Measurements from ENCODE around the gene MYH13. TPM values are rescaled to one million over a fixed set of nuclear protein-coding genes. Genes with fewer than 3 reads are reported as not detected.

The MYH13 gene
- total and polyA plus RNA-seq, 2 experiments from 2014 or later, result 0.03 TPM; not detected in 1

DNA sequence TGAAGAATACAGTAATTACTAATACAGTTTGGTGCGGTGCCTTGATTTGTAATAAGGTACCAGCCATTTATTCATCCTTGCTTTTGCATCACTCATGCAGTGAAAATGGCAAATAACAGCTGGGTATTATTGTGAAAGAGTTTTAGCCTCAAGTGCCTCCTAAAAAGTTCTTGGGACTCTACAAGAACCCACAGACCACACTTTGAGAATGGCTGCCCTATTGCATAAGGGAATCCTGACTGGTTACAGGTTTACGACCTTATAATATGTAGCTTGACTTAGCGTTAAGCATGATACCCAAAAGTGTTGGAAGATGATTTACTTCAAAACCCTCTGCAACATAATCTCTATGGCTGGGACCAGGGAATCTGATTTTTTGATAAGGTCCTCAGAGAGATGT, 4.2 kb downstream of the MYH13 start:
- no peaks in the 10 kb centered on the region for H3F3A ChIP-seq (ENCODE audit: insufficient read depth)
- in situ Hi-C loops (cut with MboI), result no loop called here
- no peak for TF ChIP-seq EZH2 (IDR thresholded peaks at IDR 0.05; ENCODE audit: insufficient read depth, poor library complexity, severe bottlenecking)
- TF ChIP-seq EZH2phosphoT487 (IDR thresholded peaks at IDR 0.05; ENCODE audit: insufficient read depth, low read depth), result no peak
- no peak overlapping the region for H3K9ac ChIP-seq
- H3K4me2 ChIP-seq (ENCODE audit: unreplicated experiment), result no peak overlapping the region
- H4K20me1 ChIP-seq (ENCODE audit: insufficient read depth), result no peaks in the 10 kb centered on the region
- H3K36me3 ChIP-seq (ENCODE audit: low read depth), result no peaks in the 10 kb centered on the region
- H3K79me2 ChIP-seq (ENCODE audit: insufficient read depth), result no peaks in the 10 kb centered on the region
- no peak for DNase-seq
- H2AFZ ChIP-seq, result no peak overlapping the region
- peaks cover 26% of the 10 kb centered on the region; the same call in 1 of the 2 replicates for H3K27me3 ChIP-seq (replicated peaks; ENCODE audit: insufficient read depth)
- no peak overlapping the region for H3K27ac ChIP-seq
- H3K4me1 ChIP-seq (ENCODE audit: insufficient read depth), result no peaks in the 10 kb centered on the region
- no peaks in the 10 kb centered on the region for H3K9me3 ChIP-seq (ENCODE audit: low read depth)
- H3K9me2 ChIP-seq (ENCODE audit: insufficient read depth), result no peaks in the 10 kb centered on the region
- 61 to 64% methylated on average over 3 of the region's 3 CpGs for WGBS, 2 experiments (ENCODE audit: low coverage in 1 of 2, low lambda C conversion rate in 2 of 2, missing lambda C conversion rate in 2 of 2)
- H3K4me3 ChIP-seq, result no peak overlapping the region

DNA sequence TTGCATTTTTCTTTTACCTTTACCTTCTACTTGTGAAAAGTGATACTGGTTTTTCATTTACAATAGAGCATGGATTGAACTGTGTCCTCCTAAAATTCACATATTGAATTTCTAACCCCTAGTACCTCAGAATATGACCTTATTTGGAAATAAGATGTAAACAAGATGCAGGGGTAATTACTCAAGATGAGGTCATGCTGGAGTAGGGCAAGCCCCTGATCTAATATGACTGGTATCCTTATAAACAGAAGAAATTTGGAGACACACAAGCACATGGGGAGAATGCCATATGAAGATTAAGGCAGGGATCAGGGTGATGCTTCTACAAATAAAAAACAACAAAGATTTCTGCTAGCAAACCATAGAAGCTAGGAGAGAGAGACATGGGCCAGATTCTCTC, 12.2 kb downstream of the MYH13 start:
- no peak for TF ChIP-seq EZH2phosphoT487 (IDR thresholded peaks at IDR 0.05; ENCODE audit: insufficient read depth, low read depth)
- no peak for TF ChIP-seq EZH2 (IDR thresholded peaks at IDR 0.05; ENCODE audit: insufficient read depth, poor library complexity, severe bottlenecking)
- Histone ChIP-seq H3K36me3 (ENCODE audit: low read depth) (no peaks in the 10 kb centered on the region), H3K79me2 (ENCODE audit: insufficient read depth) (no peaks in the 10 kb centered on the region), H3K4me1 (ENCODE audit: insufficient read depth) (no peaks in the 10 kb centered on the region), H3K4me3 (no peak overlapping the region), H3K27me3 (replicated peaks; ENCODE audit: insufficient read depth) (peaks cover 6% of the 10 kb centered on the region; the same call in 1 of the 2 replicates), H2AFZ (no peak overlapping the region), H3K4me2 (ENCODE audit: unreplicated experiment) (no peak overlapping the region), H3K9me2 (ENCODE audit: insufficient read depth) (no peaks in the 10 kb centered on the region), H3F3A (ENCODE audit: insufficient read depth) (no peaks in the 10 kb centered on the region), H3K9ac (no peak overlapping the region), H3K9me3 (ENCODE audit: low read depth) (no peaks in the 10 kb centered on the region), H4K20me1 (ENCODE audit: insufficient read depth) (no peaks in the 10 kb centered on the region), H3K27ac (no peak overlapping the region)
- in situ Hi-C loops (cut with MboI), result no loop called here
- DNase-seq, result peak; percentile 10

DNA sequence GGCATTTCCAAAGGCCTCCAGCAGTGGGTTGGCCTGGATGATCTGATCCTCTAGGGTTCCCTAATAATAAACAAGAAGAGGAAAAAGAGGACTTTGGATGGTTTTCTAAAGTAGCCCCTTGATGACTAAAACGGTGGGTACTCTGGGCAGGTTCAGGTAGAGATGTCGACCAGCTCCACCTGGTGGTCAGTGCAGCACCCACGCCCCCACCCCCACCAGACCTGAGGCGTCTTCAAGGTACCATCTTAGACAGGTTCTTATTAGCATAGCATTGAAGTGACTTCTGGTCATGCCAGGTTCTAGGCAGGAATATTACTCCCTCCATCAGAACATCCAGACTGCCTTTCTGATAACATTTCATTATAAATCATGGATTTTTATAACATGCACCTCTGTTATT, 15.0 kb downstream of the MYH13 start:
- peak; percentile 7 for DNase-seq
- Histone ChIP-seq H3K9me2 (ENCODE audit: insufficient read depth) (no peaks in the 10 kb centered on the region), H3K79me2 (ENCODE audit: insufficient read depth) (no peaks in the 10 kb centered on the region), H4K20me1 (ENCODE audit: insufficient read depth) (no peaks in the 10 kb centered on the region), H3K9me3 (ENCODE audit: low read depth) (no peaks in the 10 kb centered on the region), H3K4me1 (ENCODE audit: insufficient read depth) (no peaks in the 10 kb centered on the region), H3K27me3 (replicated peaks; ENCODE audit: insufficient read depth) (peaks cover 6% of the 10 kb centered on the region; the same call in 1 of the 2 replicates), H3K36me3 (ENCODE audit: low read depth) (no peaks in the 10 kb centered on the region), H3K9ac (no peak overlapping the region), H2AFZ (no peak overlapping the region), H3K4me3 (no peak overlapping the region), H3K27ac (no peak overlapping the region), H3K4me2 (ENCODE audit: unreplicated experiment) (no peak overlapping the region), H3F3A (ENCODE audit: insufficient read depth) (no peaks in the 10 kb centered on the region)
- 13 to 19% methylated on average over 4 of the region's 4 CpGs for WGBS, 2 experiments (ENCODE audit: low coverage in 1 of 2, low lambda C conversion rate in 2 of 2, missing lambda C conversion rate in 2 of 2)
- in situ Hi-C loops (cut with MboI), result no loop called here
- no peak for TF ChIP-seq EZH2phosphoT487 (IDR thresholded peaks at IDR 0.05; ENCODE audit: insufficient read depth, low read depth)
- TF ChIP-seq EZH2 (IDR thresholded peaks at IDR 0.05; ENCODE audit: insufficient read depth, poor library complexity, severe bottlenecking), result no peak

DNA sequence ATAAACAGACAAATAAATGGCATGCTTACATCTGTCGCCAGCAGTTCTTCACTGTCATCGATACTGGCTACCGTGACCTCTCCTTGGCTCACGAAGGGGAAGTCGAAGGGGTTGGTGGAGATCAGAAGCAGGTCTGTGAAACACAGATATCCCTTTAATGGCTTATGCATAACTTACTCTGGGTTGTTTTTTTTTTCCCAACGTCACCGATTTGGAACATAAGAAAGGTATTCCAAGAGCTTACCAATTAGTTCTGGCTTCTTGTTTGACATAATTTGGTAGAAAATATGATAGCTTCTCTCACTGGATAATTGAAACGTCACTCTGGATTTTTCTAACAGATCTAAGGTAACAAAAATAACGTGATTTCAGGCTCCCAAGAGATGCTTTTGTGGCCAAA, 18.2 kb downstream of the MYH13 start:
- WGBS, 2 experiments (ENCODE audit: low coverage in 1 of 2, low lambda C conversion rate in 2 of 2, missing lambda C conversion rate in 2 of 2), result 56 to 61% methylated on average over 9 of the region's 9 CpGs
- Histone ChIP-seq H3K4me3 (no peak overlapping the region), H3F3A (ENCODE audit: insufficient read depth) (no peaks in the 10 kb centered on the region)

DNA sequence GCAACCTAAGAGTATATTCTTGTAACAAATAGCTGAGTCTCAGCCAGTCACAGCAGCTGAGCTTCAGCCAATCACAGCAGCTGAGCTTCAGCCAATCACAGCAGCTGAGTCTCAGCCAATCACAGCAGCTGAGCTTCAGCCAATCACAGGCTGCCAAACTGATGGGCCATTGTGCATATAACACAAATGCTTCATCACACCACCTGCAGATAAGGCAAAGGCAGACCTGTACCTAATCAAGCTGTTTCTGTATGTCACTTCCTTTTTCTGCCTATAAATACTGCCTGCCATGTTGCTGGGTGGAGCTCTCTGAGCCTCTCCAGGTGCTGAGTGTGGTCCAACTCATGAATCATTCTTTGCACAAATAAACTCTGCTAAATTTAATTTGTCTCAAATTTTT, 19.9 kb downstream of the MYH13 start:
- Histone ChIP-seq H3K4me2 (ENCODE audit: unreplicated experiment) (no peak overlapping the region), H3K9me3 (ENCODE audit: low read depth) (no peaks in the 10 kb centered on the region), H2AFZ (no peak overlapping the region), H3K27ac (no peak overlapping the region), H3K36me3 (ENCODE audit: low read depth) (no peaks in the 10 kb centered on the region), H3K79me2 (ENCODE audit: insufficient read depth) (no peaks in the 10 kb centered on the region), H3K4me1 (ENCODE audit: insufficient read depth) (no peaks in the 10 kb centered on the region), H3K9ac (no peak overlapping the region), H4K20me1 (ENCODE audit: insufficient read depth) (no peaks in the 10 kb centered on the region), H3K27me3 (replicated peaks; ENCODE audit: insufficient read depth) (0 out of 2 replicates have a peak, but pooled peaks cover under 1% of the 10 kb centered on the region), H3K9me2 (ENCODE audit: insufficient read depth) (no peaks in the 10 kb centered on the region), H3K4me3 (no peak overlapping the region), H3F3A (ENCODE audit: insufficient read depth) (no peaks in the 10 kb centered on the region)
- no peak for TF ChIP-seq EZH2phosphoT487 (IDR thresholded peaks at IDR 0.05; ENCODE audit: insufficient read depth, low read depth)
- TF ChIP-seq EZH2 (IDR thresholded peaks at IDR 0.05; ENCODE audit: insufficient read depth, poor library complexity, severe bottlenecking), result no peak
- in situ Hi-C loops (cut with MboI), result no loop called here
- DNase-seq, result no peak

More for the DNA sequence above, 18.2 kb downstream of the MYH13 start:
- Histone ChIP-seq H3K9ac (no peak overlapping the region), H4K20me1 (ENCODE audit: insufficient read depth) (no peaks in the 10 kb centered on the region), H3K79me2 (ENCODE audit: insufficient read depth) (no peaks in the 10 kb centered on the region), H3K27me3 (replicated peaks; ENCODE audit: insufficient read depth) (peaks cover 6% of the 10 kb centered on the region; the same call in 1 of the 2 replicates), H3K9me3 (ENCODE audit: low read depth) (no peaks in the 10 kb centered on the region), H3K4me2 (ENCODE audit: unreplicated experiment) (no peak overlapping the region), H3K36me3 (ENCODE audit: low read depth) (no peaks in the 10 kb centered on the region), H2AFZ (no peak overlapping the region), H3K27ac (no peak overlapping the region), H3K9me2 (ENCODE audit: insufficient read depth) (no peaks in the 10 kb centered on the region), H3K4me1 (ENCODE audit: insufficient read depth) (no peaks in the 10 kb centered on the region)
- in situ Hi-C loops (cut with MboI), result no loop called here
- no peak for DNase-seq
- TF ChIP-seq EZH2 (IDR thresholded peaks at IDR 0.05; ENCODE audit: insufficient read depth, poor library complexity, severe bottlenecking), result no peak
- TF ChIP-seq EZH2phosphoT487 (IDR thresholded peaks at IDR 0.05; ENCODE audit: insufficient read depth, low read depth), result no peak
